ENCODE measurements around the gene ZCWPW2.

Gene ZCWPW2

GRCh38 chr3:28575100-28575745 lies 226.7 kb downstream of the ZCWPW2 start:
- no peak for DNase-seq (ENCODE audit: low spot score)
